T-cell (primary cell): ENCODE results near the gene SUGCT. TPM values are rescaled to one million over a fixed set of nuclear protein-coding genes. Genes with fewer than 3 reads are reported as not detected.

Experiments used
- ATAC-seq, 4 experiments: fragments of 200-7000 bp in 3 of 4; fragments of 150-1000 bp in 1 of 4; cut with Tn5 transposase; replicated peaks in 1 of 4; 1 replicate in 3 of 4; 2 replicates in 1 of 4; pipeline ENCODE4 v1.10.0; 2021; ENCODE audit warnings: moderate library complexity in 3 of 4, mild to moderate bottlenecking in 2 of 4, moderate number of reproducible peaks in 1 of 4
- CTCF ChIA-PET, 2 donors: fragments of 300-600 bp; sonication (Branson Sonifier 250); formaldehyde crosslinking; loops; one replicate each; lab custom pipeline; 2022; ENCODE audit warnings: antibody characterized with exemption in 2 of 2; lab: Charles Lee
- POLR2A ChIA-PET, 2 donors: fragments of 300-600 bp; sonication (Branson Sonifier 250); formaldehyde crosslinking; loops; one replicate each; lab custom pipeline; 2022; ENCODE audit warnings: antibody characterized with exemption in 2 of 2; lab: Charles Lee
- DNase-seq, 35 experiments: peaks; one replicate each; pipeline versions ENCODE4 v3.0.0 to v3.0.0-alpha.2; 2013 to 2023
- H3K27ac ChIP-seq: one replicate; pipeline ENCODE4 v1.5.1; 2013; ENCODE audit warnings: low read length
- H3K27me3 ChIP-seq, 2 experiments: replicated peaks in 1 of 2; 1 replicate in 1 of 2; 2 replicates in 1 of 2; pipeline versions ENCODE4 v1.6.1 to v1.7.0; 2013; ENCODE audit warnings: low read length in 1 of 2, mixed read lengths in 1 of 2; ENCODE audit not compliant: control insufficient read depth in 2 of 2, insufficient read depth in 2 of 2; ENCODE audit errors: extremely low read depth in 1 of 2
- H3K36me3 ChIP-seq, 2 donors: 1 replicate in 1 of 2; 2 replicates in 1 of 2; pipeline versions ENCODE4 v1.6.1 to v1.7.0; 2013; ENCODE audit warnings: low read length in 1 of 2; ENCODE audit not compliant: control insufficient read depth in 2 of 2, insufficient read depth in 1 of 2; ENCODE audit errors: extremely low read depth in 1 of 2
- H3K4me1 ChIP-seq, 2 experiments: 1 replicate in 1 of 2; 2 replicates in 1 of 2; pipeline versions ENCODE4 v1.6.1 to v1.7.0; 2013; ENCODE audit warnings: low read length in 2 of 2, mixed read lengths in 1 of 2; ENCODE audit not compliant: insufficient read depth in 2 of 2, control insufficient read depth in 1 of 2; ENCODE audit errors: extremely low read depth in 1 of 2
- H3K4me3 ChIP-seq, 2 donors: 1 replicate in 1 of 2; 2 replicates in 1 of 2; pipeline versions ENCODE4 v1.5.1 to v1.7.0; 2013; ENCODE audit warnings: mild to moderate bottlenecking in 2 of 2, low read length in 1 of 2, moderate library complexity in 1 of 2; ENCODE audit not compliant: control insufficient read depth in 1 of 2; ENCODE audit errors: extremely low read depth in 1 of 2
- H3K9me3 ChIP-seq: 2 replicates; pipeline ENCODE4 v1.7.0; 2013
- H3K27ac Mint-ChIP-seq, 2 donors: one replicate each; pipeline ENCODE4 v1.8.0; 2020 to 2021; ENCODE audit warnings: mild to moderate bottlenecking in 2 of 2, mixed read lengths in 2 of 2
- H3K27me3 Mint-ChIP-seq, 2 donors: one replicate each; pipeline ENCODE4 v1.8.0; 2021 to 2022; ENCODE audit warnings: mixed read lengths in 2 of 2
- H3K36me3 Mint-ChIP-seq: one replicate; pipeline ENCODE4 v1.8.0; 2021; ENCODE audit warnings: mixed read lengths
- H3K4me1 Mint-ChIP-seq, 3 donors: one replicate each; pipeline ENCODE4 v1.8.0; 2020 to 2022; ENCODE audit warnings: mixed read lengths in 3 of 3, mild to moderate bottlenecking in 1 of 3
- H3K4me3 Mint-ChIP-seq, 3 donors: one replicate each; pipeline ENCODE4 v1.8.0; 2020 to 2022; ENCODE audit warnings: mild to moderate bottlenecking in 3 of 3, mixed read lengths in 3 of 3, moderate library complexity in 3 of 3
- H3K9me3 Mint-ChIP-seq, 3 donors: one replicate each; pipeline ENCODE4 v1.8.0; 2020 to 2022; ENCODE audit warnings: mixed read lengths in 3 of 3
- WGBS: methylation state at CpG from one replicate; pipeline ENCODE4 v1.1.5; 2013; ENCODE audit warnings: missing lambda C conversion rate; ENCODE audit not compliant: insufficient coverage; 5-methylcytosine and 5-hydroxymethylcytosine counted together
- total RNA-seq, 35 experiments: library from RNA in 6 of 35; stranded (reverse) in 6 of 35; fragments of 120-200 nt in 1 of 35; gene quantifications; one replicate each; pipeline versions ENCODE4 v1.2.1 to v1.2.4 and lab custom pipeline; 2013 to 2026

Gene SUGCT
- total RNA-seq, 5 donors from 2014 or later (not counting 1 experiment from before 2014, with no cell fraction given) = 1.3 to 3.1 (median 2.3) TPM

DNA sequence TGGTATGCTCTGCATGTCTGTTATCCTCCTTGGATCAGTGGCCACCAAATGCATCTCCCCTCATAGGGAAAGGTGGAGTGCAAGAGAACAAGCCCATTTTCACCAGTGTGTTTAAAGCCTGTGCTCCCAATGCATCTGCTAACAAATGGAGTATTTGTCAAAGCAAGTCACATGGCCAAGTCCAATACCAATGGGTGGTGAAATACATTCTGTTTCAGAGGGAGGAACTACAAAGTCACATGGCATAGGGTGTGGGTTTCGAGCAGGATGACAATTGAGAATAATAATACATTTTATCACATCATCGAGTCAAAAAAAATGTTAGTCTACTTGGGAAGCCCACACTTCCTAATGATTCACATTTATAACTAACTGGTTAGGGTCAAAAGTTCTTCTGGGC, 62.7 kb downstream of the SUGCT start:
- Mint-ChIP-seq H3K4me1 (no peaks in the 10 kb centered on the region), H3K27ac (no peak overlapping the region), H3K9me3 (no peaks in the 10 kb centered on the region), H3K4me3 (no peak overlapping the region), H3K27me3 (peaks cover 0 to 4% of the 10 kb centered on the region in 2 donors), H3K36me3 (no peaks in the 10 kb centered on the region)
- ATAC-seq (no peak), DNase-seq (no peak)
- Histone ChIP-seq H3K4me3 (no peak overlapping the region), H3K9me3 (no peaks in the 10 kb centered on the region), H3K36me3 (no peaks in the 10 kb centered on the region), H3K27me3 (peaks cover 0 to 2% of the 10 kb centered on the region in 2 experiments), H3K27ac (no peak overlapping the region), H3K4me1 (no peaks in the 10 kb centered on the region)
- ChIA-PET CTCF (no interaction called here), POLR2A (no interaction called here)
- WGBS = no CpG with 5 or more reads among the region's 2 CpGs

DNA sequence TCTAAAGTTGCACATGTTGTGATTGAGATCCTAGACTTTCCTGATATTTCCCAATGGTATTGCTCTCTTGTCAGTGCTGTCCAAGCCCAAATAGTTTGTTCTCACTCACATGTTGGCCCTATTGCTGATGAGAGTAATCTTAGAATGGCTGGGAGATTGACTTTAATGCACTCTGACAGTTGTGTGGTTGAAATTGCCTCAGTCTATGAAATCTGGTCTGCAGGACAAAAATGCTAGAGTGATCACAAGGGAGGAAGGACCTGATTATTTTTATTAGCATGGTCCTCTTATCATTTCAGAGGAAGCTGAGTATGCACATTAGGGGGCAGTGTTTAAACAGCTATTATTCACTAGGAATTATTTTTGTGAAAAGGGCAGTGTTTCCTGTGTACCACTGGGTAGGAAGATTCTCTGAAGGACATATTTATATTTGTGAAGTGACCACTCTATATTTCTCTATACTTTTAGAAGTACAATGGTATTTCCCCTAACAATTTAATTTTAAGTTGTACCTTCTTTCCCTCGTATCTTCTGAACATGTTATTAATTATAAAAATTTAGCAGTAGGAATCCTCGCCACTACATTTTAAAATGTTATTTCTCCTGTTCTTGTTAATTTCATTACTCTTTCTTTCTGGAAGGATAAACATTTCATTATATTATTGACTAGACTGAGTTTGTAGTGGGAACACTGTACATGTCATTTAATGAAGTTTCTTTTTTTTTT, 64.4 kb downstream of the SUGCT start:
- Histone ChIP-seq H3K27me3 (peaks cover 0 to 2% of the 10 kb centered on the region in 2 experiments), H3K27ac (no peak overlapping the region), H3K4me1 (no peaks in the 10 kb centered on the region), H3K9me3 (no peaks in the 10 kb centered on the region), H3K4me3 (no peak overlapping the region), H3K36me3 (no peaks in the 10 kb centered on the region)
- ChIA-PET POLR2A (no interaction called here), CTCF (no interaction called here)
- Mint-ChIP-seq H3K36me3 (no peaks in the 10 kb centered on the region), H3K27me3 (peaks cover 0 to 4% of the 10 kb centered on the region in 2 donors), H3K27ac (no peak overlapping the region), H3K9me3 (no peaks in the 10 kb centered on the region), H3K4me1 (no peaks in the 10 kb centered on the region), H3K4me3 (no peak overlapping the region)
- no CpG with 5 or more reads among the region's 2 CpGs for WGBS
- no peak for ATAC-seq
- DNase-seq = no peak

- ATAC-seq = no peak
- no peak overlapping the region for H3K27ac Mint-ChIP-seq
Observed at GRCh38 chr7:40200791-40201190, 66.0 kb downstream of the SUGCT start.

DNA sequence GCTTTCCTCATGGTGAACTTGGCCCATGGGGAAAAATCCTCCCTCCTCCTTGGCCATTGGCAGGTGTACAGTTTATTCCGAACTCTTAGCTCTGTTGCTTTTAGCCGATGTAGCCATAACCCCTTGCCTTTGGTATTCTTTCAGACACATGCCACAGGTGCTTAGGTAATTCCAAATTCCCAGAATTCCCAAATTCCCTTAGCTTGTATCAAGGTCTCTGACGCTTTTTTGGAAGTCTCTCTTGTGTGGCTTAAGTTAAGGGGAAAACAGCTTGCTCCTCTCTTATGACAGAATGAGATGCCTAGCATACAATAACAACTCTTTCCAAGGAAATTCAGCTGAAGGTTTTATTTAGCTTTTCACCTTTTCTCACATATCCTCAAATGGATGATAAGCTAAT, 68.0 kb downstream of the SUGCT start:
- Histone ChIP-seq H3K36me3 (no peaks in the 10 kb centered on the region), H3K27me3 (peaks cover 0 to 2% of the 10 kb centered on the region in 2 experiments), H3K4me3 (no peak overlapping the region), H3K27ac (no peak overlapping the region), H3K9me3 (no peaks in the 10 kb centered on the region), H3K4me1 (no peaks in the 10 kb centered on the region)
- no peak overlapping the region for H3K27ac Mint-ChIP-seq
- peaks cover 0 to 4% (median 0%) of the 10 kb centered on the region in 3 donors for H3K9me3 Mint-ChIP-seq
- no peak overlapping the region for H3K4me3 Mint-ChIP-seq
- H3K36me3 Mint-ChIP-seq = no peaks in the 10 kb centered on the region
- H3K27me3 Mint-ChIP-seq = peaks cover 0 to 4% of the 10 kb centered on the region in 2 donors
- CTCF ChIA-PET = no interaction called here
- DNase-seq (no peak), ATAC-seq (no peak)
- POLR2A ChIA-PET = no interaction called here
- no peaks in the 10 kb centered on the region for H3K4me1 Mint-ChIP-seq
- WGBS = no CpG with 5 or more reads among the region's 3 CpGs

More at GRCh38 chr7:40200791-40201190, 66.0 kb downstream of the SUGCT start:
- no peak overlapping the region for H3K4me3 ChIP-seq
- Mint-ChIP-seq H3K4me3 (no peak overlapping the region), H3K9me3 (no peaks in the 10 kb centered on the region), H3K4me1 (no peaks in the 10 kb centered on the region), H3K36me3 (no peaks in the 10 kb centered on the region), H3K27me3 (peaks cover 0 to 4% of the 10 kb centered on the region in 2 donors)
- H3K27ac ChIP-seq = no peak overlapping the region
- CTCF ChIA-PET = no interaction called here
- DNase-seq = no peak
- no peaks in the 10 kb centered on the region for H3K36me3 ChIP-seq
- WGBS = no CpG with 5 or more reads among the region's 3 CpGs
- POLR2A ChIA-PET = no interaction called here
- no peaks in the 10 kb centered on the region for H3K4me1 ChIP-seq
- H3K27me3 ChIP-seq = peaks cover 0 to 2% of the 10 kb centered on the region in 2 experiments
- no peaks in the 10 kb centered on the region for H3K9me3 ChIP-seq

DNA sequence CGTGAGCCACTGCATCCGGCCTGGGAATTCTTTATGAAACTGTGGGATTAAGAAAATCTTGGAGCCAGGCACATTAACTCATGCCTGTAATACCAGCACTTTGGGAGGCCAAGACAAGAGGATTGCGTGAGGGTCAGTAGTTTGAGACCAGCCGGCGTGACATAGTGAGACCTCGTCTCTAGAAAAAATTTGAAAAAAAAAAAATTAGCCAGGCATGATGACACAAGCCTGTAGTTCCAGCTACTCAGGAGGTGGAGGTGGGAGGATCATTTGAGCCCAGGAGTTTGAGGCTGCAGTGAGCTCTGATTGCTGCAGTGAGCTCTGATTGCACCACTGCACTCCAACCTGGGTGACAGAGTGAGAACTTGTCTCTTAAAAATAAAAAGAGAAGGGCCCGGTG, 69.8 kb downstream of the SUGCT start:
- no peaks in the 10 kb centered on the region for H3K9me3 ChIP-seq
- Mint-ChIP-seq H3K27me3 (peaks cover 0 to 4% of the 10 kb centered on the region in 2 donors), H3K4me3 (no peak overlapping the region), H3K36me3 (no peaks in the 10 kb centered on the region), H3K27ac (no peak overlapping the region), H3K4me1 (no peaks in the 10 kb centered on the region), H3K9me3 (peaks cover 0 to 4% (median 0%) of the 10 kb centered on the region in 3 donors)
- DNase-seq (no peak), ATAC-seq (no peak)
- ChIA-PET POLR2A (no interaction called here), CTCF (no interaction called here)
- H3K27me3 ChIP-seq = peaks cover 0 to 2% of the 10 kb centered on the region in 2 experiments
- no peak overlapping the region for H3K4me3 ChIP-seq
- H3K4me1 ChIP-seq = no peaks in the 10 kb centered on the region
- no peak overlapping the region for H3K27ac ChIP-seq
- WGBS = 91% methylated on average over 4 of the region's 7 CpGs
- no peaks in the 10 kb centered on the region for H3K36me3 ChIP-seq

DNA sequence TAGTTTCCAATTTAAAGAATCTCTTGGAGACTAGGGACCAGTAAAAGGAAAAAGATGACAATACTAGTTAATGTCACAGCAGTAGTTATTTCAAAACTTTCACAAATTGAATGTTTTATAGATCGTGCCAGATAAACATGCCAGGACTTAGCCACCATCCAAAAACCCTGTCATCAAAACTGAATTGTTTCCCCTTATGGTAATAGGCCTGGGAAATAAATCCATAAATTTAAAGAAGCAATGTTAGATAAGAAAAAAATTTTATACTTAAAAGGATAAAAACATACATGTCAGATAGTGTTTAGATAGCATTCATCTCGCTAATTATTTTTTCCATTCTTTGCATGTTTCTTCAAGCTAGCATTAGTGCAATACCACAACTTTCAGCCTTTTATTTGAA, 71.2 kb downstream of the SUGCT start:
- no peaks in the 10 kb centered on the region for H3K9me3 ChIP-seq
- Mint-ChIP-seq H3K36me3 (no peaks in the 10 kb centered on the region), H3K4me1 (no peaks in the 10 kb centered on the region), H3K27me3 (no peaks in the 10 kb centered on the region), H3K9me3 (peaks cover 0 to 4% (median 0%) of the 10 kb centered on the region in 3 donors), H3K4me3 (no peak overlapping the region), H3K27ac (no peak overlapping the region)
- CTCF ChIA-PET = no interaction called here
- no peak overlapping the region for H3K4me3 ChIP-seq
- peaks cover 0 to 2% of the 10 kb centered on the region in 2 experiments for H3K27me3 ChIP-seq
- H3K36me3 ChIP-seq = no peaks in the 10 kb centered on the region
- ATAC-seq (no peak), DNase-seq (no peak)
- H3K4me1 ChIP-seq = no peaks in the 10 kb centered on the region
- H3K27ac ChIP-seq = no peak overlapping the region
- POLR2A ChIA-PET = interaction anchor here in 1 of 2 donors (0.6 kb wide), 1 partner anchor 141 kb away, joined by 5 read pairs; no protein-coding TSS in a partner anchor
- no CpG with 5 or more reads among the region's 2 CpGs for whole genome bisulfite sequencing
